Ovary (tissue), 3 donors: Measurements from ENCODE around the gene LRCH1.

Experiments
- CTCF ChIP-seq, 3 donors: fragments of 450-650 bp in 2 of 3; fragments of 200-600 bp in 1 of 3; IDR thresholded peaks; one replicate each; pipeline versions ENCODE4 v1.5.1 to v1.8.0; 2016 to 2022; ENCODE audit warnings: antibody characterized with exemption in 3 of 3, mild to moderate bottlenecking in 1 of 3
- EP300 ChIP-seq: sonication (generic); formaldehyde crosslinking; IDR thresholded peaks from one replicate; pipeline ENCODE4 v1.6.1; 2017; ENCODE audit warnings: antibody characterized with exemption
- POLR2A ChIP-seq: fragments of 450-650 bp; IDR thresholded peaks from one replicate; pipeline ENCODE4 v1.6.1; 2017; ENCODE audit warnings: antibody characterized with exemption, mild to moderate bottlenecking, moderate library complexity
- donor health status: DM: no; HTN: no; CAD: no.

- TF ChIP-seq POLR2A (no peak), EP300 (no peak), CTCF (IDR thresholded peaks at IDR 0.05) (no peak)
Measured at GRCh38 chr13:46640843-46641242, 87.9 kb downstream of the LRCH1 start.
